GM19372 (cell line): ENCODE results near the gene TRAF6.

ENCODE experiments used
- ATAC-seq: cut with Tn5 transposase; IDR thresholded peaks from one replicate; pipeline ENCODE4 v1.9.1; 2021; ENCODE audit warnings: mild to moderate bottlenecking, low read depth, moderate library complexity; ENCODE audit not compliant: unreplicated experiment

Gene TRAF6

GRCh38 chr11:36462321-36462720, 47.8 kb downstream of the TRAF6 start:
- no peak for ATAC-seq

- no peak for ATAC-seq
These were observed 49.9 kb downstream of the TRAF6 start for GRCh38 chr11:36460220-36460619.

- ATAC-seq, result no peak
These were observed 51.0 kb downstream of the TRAF6 start for GRCh38 chr11:36459046-36459445.

DNA sequence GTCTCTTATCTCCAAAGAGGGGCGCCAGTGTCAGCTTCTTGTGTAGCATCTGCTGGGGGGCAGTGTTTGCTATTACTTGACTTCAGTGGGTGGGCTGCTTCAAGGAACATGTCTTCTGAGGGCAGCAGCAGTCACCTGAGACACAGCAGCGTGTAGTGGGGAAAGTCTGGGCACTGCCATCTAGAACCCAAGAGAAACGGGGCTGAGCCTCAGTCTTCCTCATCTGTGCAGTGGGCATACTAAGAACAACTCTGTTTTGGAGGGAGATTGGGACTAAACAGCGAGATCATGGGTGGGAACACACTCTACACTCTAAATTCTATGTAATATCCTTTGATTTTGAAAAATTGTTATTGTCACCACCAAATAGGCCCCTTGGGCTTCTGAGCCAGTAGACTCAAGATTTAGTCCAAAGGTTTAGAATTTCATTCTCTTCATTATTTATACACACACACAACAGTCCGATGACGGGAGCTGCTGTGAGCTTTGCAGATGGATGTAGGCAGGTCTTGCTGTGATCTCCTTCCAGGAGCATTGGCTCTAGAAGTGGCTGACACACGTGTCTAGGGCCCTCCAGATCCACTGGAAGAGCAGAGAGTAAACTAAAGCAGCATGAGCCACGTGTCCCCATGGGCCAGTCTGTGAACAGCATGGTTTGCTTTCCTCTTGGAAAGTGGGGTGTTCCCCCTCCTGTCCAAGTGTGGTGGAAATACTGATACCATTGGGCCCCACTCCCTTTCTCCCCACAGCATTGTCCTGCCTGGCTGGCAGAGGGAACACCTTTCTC, 51.8 kb downstream of the TRAF6 start:
- no peak for ATAC-seq

DNA sequence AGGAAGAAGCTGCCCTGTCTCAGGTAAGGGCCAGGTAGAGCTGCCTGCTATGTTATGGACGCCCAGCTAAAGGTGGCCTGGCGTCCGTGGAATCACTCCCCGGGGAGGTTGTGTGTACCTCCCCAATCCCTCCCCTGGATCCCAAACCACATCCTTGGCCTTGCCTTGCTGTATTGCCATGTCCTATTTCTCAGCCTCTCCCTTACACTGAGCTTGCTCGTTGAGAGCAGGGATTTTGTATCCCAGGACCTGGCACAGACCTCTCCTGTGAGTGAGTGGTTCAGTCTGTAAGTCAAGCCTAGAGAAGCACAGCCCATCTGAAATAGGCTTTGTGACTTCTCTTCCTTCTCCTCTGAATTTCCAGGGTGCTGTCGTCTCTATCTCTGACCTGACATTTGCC, 53.9 kb downstream of the TRAF6 start:
- no peak for ATAC-seq

DNA sequence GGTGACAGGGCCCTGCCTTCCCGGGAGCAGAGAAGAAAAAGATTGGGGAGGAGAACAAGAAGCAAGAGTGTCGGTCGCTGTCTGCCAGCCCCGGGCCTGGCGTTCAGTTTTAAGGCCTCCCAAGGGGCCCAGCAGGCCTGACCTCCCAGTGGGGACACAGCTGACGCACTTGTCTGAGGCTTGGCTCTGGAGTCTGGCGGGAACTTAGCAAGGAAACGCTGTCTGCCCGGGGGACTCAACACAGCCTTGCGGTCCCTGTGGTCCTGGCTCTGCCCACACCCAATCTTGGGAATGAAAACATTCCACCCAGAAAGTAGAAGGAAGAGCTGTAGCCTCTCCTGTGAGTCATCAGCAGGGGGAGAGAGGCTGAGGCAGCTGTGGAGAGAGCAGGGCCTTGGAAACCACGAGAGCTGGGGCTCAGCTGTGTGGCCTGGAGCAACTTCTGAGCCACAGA, 54.4 kb downstream of the TRAF6 start:
- ATAC-seq, result no peak

- ATAC-seq, result no peak
These were observed 55.0 kb downstream of the TRAF6 start for GRCh38 chr11:36454941-36455631.

DNA sequence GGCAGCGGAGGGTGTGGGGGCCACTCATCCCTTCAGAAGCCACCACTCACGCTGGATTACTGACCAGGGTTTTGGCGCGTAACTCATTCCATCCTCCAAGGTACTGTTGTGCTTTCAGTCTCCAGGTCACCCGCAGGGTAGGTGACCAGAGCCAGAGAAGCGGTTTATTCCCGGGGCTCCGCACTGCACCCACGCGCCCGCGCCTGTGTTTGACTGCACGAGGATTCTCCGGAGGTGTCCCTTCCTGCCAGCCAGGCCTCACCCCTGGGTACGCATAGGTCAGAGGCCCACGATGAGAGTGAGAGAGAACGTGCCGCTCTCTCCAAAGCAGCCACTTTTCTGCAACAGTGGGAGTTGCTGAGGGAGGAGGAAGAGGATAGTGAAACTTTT, 55.5 kb downstream of the TRAF6 start:
- no peak for ATAC-seq

GRCh38 chr11:36453678-36454077, 56.4 kb downstream of the TRAF6 start:
- ATAC-seq, result no peak

DNA sequence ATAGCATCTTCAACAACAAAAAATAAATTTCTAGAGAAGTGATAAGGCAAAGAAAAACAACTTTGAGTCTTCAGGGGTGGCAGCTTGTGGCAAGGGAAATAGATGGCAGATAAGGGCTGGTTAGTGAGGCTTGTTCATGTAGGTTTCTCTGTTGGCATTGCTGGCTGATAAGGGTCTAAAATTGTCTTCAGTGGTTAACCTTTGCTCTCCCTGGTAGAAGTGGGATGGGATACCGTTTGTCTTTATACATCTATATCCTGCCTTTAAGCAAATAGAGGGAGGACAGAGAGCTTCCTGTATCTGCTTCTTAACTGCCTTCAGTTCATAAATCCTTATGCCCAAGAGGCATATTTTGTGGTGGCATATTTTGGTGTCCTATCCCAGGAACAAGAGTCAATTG, 57.1 kb downstream of the TRAF6 start:
- ATAC-seq, result no peak

DNA sequence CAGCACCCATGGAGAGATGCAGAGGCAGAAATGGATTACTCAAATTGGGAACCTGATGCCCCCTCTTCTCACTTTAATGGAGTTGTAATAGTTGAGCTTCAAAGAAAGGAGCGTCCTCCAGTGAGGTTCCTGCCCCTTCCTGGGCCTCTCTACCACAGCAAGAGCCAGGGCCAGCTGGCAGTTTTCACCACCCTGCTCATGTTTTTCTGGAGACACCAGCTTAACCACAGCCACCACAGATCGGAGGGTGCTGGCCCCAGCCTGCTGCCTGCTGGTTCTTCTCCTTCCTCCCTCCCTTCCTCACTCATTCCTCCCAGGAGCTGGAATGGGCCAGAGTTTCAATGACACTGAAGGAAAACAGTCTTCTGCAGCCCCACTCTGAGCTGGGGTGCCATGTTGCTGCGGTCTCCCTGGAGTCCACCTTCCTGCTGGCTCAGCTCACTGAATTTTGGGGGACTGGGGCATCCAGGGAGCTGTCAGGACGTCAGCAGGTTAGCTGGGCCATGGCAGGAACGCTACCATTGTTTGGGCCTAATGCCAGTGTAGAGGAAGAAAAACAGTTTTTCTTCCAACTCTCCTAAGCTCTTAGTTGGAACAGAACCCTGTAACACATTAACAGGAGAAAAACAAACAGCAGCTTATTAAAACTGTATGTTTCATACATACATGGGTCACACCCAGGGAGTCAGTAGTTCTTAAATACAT, 57.7 kb downstream of the TRAF6 start:
- ATAC-seq, result no peak

- no peak for ATAC-seq
These were observed 58.4 kb downstream of the TRAF6 start for GRCh38 chr11:36451681-36452080.

GRCh38 chr11:36451045-36451444, 59.0 kb downstream of the TRAF6 start:
- ATAC-seq, result no peak

DNA sequence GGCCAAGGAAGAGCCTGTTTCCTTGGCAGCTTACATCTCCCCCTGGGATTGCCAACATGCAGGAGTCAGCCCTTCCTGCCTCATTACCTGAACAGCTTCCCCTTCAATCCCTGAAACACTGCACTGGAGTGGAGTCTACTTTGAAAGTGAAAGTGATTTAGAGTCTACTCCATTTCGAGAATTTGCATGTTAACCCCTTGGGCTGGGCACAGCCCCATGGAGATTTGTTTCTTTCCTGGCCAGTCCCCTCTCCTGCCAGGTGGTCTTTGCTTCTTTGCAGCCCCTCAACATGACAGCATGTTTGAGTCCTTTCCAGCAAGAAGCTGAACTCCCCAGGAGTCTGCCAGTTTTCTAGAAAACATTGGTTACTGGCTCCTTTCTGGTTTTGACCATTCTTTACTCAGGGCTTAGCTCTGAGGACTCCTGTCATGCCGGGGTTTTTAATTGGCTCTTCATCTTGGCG, 59.9 kb downstream of the TRAF6 start:
- no peak for ATAC-seq

GRCh38 chr11:36449561-36450096, 60.4 kb downstream of the TRAF6 start:
- ATAC-seq, result no peak

- ATAC-seq, result no peak
These were observed 62.1 kb downstream of the TRAF6 start for GRCh38 chr11:36447947-36448346.

DNA sequence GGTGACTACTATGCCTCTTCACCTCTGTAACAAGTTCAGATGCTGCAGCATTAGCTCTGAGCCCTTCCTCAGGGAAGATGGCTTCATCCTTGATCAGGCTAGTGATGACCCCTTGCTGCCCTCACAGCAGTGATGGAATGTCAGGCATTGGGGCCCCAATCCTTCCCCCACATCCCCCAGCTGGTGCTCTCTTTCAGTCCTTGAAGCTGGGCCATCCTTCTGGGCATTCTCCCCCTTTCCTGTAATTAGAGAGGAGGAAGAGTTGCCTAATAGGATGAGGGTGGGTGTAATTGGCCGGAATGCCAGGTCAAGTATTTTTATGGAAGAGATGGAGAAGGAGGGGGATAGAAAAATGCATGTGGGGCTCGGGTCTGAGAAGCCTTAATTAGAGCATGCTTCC, 62.6 kb downstream of the TRAF6 start:
- ATAC-seq, result no peak

GRCh38 chr11:36446135-36446534, 63.9 kb downstream of the TRAF6 start:
- ATAC-seq, result no peak

DNA sequence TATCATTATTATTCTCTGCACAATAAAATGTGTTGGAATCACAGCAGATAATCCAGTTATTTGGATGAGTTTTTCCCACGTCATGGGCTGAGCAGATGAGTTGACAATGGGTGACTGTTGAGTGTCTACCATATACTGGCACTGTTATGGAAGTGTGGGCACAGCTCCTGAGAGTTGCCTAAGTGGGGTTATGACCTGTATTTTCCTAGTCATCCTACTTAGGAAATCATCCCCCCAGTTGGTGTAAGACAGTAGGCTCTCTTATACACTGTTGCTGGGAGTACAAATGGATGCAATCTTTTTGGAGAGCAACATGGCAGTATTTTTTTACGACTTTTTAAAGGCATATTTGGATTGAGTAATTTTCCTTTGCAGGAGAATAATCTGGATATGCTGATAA, 66.4 kb downstream of the TRAF6 start:
- no peak for ATAC-seq

DNA sequence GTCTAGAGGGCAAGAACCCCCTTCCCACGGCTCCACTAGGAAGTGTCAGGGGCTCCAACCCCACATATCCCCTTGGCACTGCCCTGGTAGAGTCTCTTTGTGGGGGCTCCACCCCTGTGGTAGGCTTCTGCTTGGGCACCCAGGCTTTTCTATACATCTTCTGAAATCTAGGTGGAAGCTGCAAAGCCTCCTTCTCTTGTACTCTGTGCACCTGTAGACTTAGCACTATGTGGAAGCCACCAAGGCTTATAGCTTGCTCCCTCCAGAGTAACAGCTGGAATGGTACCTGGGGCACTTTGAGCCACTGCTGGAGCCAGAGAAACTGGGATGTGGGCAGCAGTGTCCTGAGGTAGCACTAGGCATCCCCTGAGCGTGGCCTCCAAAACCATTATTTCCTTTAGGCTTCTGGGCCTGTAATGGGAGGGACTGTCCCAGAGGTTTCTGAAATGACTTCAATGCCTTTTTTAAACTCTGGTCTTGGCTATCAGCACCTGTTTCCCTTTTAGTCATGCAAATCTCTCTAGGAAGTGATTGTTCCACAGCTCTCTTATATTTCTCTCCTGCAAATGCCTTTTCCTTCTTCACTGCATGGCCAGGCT, 68.4 kb downstream of the TRAF6 start:
- ATAC-seq, result peak; percentile 84

DNA sequence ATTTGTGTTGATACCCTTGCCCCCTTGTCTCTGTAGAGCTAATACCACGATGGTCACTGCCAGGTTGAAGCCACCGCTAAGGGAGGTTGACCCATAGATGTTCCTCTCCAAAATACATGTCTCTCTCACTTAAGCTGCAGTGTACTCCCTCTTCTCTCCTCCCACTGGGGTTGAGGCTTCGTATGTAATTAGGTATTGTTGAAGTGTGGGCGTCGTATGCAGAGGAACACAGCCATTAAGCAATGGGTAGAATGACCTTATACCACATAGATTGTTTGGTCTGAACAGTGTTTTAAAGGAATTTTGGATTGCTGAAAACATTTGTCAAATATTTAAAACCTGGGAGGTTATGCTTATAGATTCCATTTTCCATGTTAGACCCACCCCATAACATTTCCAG, 71.9 kb downstream of the TRAF6 start:
- no peak for ATAC-seq
